NCI-H226 (cell line): Measurements from ENCODE around the gene NBPF12.
"Not testable (repeated sequence)": the region's sequence is repeated elsewhere in the genome, so short reads cannot be mapped to it uniquely, and the experiment has no call there.

Source experiments
- DNase-seq: peaks from one replicate; pipeline ENCODE4 v3.0.0-alpha.2; 2015

Gene NBPF12

DNA sequence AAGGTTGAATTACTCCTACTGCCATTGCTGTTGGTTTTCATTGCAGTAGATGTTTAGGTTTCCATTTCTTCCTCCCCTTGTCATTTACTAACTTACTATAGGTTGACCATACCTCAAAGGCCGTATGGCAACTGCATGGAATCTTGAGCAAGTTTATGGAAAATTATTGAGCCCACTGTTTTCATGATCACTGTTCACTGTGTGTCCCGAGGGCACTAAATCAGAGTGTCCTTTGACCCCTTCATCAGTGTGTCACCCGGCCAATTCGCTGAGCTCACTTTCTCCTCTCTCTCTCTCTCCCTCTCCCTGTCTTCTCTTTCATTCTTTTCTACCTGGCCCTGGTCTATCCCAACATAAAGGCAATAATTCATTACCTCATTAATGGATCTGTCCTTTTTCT, 47.7 kb downstream of the NBPF12 start:
- not testable (repeated sequence) for DNase-seq

DNA sequence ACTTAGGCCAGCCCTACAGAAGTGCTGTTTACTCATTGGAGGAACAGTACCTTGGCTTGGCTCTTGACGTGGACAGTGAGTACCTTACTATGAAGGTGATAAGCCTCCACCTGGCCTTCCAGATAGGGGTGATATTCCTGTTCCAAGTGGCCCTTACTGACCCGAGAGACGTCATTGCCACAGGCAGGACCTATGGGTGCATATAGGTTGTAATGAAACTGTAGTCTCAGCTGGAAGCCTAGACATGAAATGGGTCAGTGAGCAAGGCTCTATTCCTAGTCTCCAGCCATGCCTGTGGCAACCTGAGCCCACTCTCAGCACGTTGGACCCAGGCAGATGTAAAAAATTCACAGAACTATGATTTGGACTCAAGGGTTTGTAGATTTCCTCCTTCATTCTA, 48.3 kb downstream of the NBPF12 start:
- DNase-seq, result not testable (repeated sequence)

- DNase-seq, result not testable (repeated sequence)
Observed at GRCh38 chr1:146987502-146987901, 49.4 kb downstream of the NBPF12 start.

DNA sequence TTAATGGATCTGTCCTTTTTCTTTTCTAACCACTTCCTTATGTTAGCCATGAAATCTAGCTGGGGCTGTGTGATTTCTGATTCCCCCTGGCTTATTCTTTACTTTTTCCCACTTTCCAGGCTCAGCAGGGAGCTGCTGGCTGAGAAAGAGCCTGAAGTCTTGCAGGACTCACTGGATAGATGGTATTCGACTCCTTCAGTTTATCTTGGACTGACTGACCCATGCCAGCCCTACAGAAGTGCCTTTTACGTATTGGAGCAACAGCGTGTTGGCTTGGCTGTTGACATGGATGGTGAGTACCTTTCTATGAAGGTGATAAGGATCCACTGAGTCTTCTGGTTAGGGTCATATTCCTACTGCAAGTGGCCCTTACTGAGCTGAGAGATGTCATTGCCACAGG, 51.3 kb downstream of the NBPF12 start:
- DNase-seq, result peak; percentile 1

GRCh38 chr1:147008495-147008894, 70.4 kb downstream of the NBPF12 start:
- DNase-seq, result not testable (repeated sequence)

DNA sequence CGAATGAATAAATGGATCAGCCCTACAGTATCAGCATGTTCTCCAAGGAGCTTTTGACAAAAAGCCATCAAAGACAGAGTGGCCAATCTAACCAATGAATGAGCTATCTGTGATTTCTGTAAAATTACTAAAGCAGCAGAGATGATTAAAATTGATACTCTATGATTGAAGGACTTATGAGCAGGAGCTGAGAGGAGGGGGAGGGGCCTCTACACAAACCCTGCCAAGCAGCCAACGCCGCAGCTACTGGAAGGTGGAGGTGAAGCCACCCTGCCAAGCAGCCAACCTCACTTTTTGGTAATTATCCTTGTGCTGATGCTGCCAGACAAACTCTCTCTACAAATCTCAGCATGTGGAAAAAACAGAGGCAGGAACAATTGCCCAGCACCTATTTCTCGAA, 88.9 kb downstream of the NBPF12 start:
- not testable (repeated sequence) for DNase-seq

DNA sequence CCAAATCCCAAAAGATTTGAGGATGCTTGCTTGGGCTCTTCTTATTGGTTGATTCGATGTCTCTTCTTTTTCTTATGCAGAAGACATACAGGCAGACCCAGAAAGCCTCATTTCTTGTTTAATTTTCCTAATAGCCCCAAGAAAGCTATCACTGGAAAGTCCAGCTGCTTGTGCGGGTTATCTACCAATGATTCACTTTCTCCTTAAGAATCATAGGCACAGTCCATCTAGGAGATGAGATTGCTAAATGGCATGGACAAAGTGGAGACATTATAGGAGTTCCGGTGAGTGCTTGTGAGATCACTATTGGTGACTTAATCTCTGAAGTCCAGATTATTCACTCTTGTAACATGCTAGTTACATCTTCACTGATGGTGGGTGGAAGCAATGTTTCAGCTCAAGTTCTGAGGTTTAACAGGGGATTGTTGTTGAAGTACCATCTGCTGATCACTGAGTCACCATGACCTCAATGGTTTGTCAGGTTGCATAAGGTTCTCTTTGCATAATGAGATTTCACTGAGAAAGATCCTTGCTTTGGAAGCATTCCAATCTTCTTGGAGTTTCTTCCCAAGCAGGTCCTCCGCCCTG, 92.0 kb downstream of the NBPF12 start:
- DNase-seq, result peak; percentile 43

GRCh38 chr1:147039916-147040315, 101.8 kb downstream of the NBPF12 start:
- DNase-seq, result no peak

DNA sequence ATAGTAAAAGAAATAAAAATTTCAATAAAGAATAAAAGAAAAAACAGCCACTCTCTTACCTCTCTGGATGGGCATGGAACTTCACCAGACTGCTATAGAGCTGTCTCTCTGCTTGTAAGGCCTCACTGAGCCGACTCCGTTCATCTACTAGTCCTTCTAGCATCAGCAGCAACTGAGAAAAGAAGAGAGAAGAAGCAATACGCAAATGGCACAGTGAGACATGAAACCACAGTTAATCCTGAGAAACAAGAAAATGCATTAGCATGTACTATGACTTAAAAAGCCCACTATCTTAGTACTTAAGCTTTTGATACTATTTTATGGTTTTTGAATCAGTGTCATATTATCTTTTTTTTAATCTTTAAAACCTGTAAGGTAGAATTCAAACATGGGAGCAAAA, 104.8 kb downstream of the NBPF12 start:
- DNase-seq, result not testable (repeated sequence)

GRCh38 chr1:147044511-147044910, 106.4 kb downstream of the NBPF12 start:
- DNase-seq, result not testable (repeated sequence)
